ENCODE results near the gene SMNDC1. TPM values are rescaled to one million over a fixed set of nuclear protein-coding genes. Genes with fewer than 3 reads are reported as not detected.

Gene SMNDC1
- total RNA-seq, 4 donors from 2014 or later = 11.4 to 21.0 (median 15.3) TPM

DNA sequence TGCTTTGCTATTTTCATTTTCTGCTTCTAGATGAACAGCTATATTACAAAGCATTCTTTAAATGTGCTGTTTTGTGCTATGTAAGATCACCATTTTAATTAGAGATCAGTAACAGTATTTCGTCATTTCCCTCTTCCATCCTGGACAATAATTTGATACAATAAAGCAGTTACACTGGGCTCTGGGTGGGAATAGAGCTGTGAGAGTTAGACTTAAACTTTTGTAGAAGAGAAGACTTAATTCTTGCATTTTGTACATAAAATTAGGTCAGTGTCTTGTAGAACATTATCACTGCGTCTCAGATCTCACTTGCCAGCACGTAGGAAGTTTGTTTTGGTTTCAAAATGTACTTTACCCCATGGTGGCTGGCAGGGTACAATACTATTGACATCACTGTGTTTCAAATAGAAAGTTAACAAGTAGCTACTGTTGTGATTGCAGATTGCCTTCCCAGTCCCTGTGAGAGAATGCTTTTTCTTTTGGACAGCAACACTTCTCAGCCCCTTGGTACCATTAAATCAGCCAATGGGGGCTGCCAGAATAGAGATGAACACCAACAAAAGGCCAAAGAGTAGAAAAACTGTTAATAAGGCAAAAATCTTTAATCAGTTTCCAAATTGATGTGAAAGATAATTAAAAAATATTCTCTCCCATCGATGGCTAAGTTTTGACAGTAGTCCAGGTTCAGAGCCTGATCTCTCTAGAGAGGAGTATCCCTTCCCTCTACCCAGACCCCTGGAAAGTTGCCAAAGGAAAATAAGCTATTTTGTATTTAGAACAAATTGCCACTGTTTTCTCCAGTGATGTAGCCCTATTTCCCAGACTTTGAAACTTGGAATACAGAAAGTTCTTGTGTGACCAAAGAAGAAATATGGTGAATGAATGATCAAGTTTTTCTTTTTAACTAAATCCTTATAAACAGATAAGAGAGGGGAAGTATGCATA lies 35.1 kb downstream of the SMNDC1 start:
- no peaks in the 10 kb centered on the region for H3K36me3 ChIP-seq
- peak in 1 of 2 donors; percentile 44 for DNase-seq (ENCODE audit: low spot score in 2 of 2)
- peak overlapping the region; percentile 8 to 33 (median 24) for H3K4me3 ChIP-seq
- no peaks in the 10 kb centered on the region for H3K9me3 ChIP-seq
- 8 to 12% methylated on average over 4 of the region's 4 CpGs for WGBS, 2 donors
- H3K27me3 ChIP-seq = no peaks in the 10 kb centered on the region
- TF ChIP-seq EP300 (IDR thresholded peaks at IDR 0.05) = peak; percentile 67 to 83
- TF ChIP-seq, protein P1, sequence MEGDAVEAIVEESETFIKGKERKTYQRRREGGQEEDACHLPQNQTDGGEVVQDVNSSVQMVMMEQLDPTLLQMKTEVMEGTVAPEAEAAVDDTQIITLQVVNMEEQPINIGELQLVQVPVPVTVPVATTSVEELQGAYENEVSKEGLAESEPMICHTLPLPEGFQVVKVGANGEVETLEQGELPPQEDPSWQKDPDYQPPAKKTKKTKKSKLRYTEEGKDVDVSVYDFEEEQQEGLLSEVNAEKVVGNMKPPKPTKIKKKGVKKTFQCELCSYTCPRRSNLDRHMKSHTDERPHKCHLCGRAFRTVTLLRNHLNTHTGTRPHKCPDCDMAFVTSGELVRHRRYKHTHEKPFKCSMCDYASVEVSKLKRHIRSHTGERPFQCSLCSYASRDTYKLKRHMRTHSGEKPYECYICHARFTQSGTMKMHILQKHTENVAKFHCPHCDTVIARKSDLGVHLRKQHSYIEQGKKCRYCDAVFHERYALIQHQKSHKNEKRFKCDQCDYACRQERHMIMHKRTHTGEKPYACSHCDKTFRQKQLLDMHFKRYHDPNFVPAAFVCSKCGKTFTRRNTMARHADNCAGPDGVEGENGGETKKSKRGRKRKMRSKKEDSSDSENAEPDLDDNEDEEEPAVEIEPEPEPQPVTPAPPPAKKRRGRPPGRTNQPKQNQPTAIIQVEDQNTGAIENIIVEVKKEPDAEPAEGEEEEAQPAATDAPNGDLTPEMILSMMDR (IDR thresholded peaks at IDR 0.05) = no peak
- peaks cover 3 to 72% (median 41%) of the 10 kb centered on the region in 4 donors for H3K4me1 ChIP-seq
- peak overlapping the region; percentile 73 to 91 (median 82) for H3K27ac ChIP-seq

DNA sequence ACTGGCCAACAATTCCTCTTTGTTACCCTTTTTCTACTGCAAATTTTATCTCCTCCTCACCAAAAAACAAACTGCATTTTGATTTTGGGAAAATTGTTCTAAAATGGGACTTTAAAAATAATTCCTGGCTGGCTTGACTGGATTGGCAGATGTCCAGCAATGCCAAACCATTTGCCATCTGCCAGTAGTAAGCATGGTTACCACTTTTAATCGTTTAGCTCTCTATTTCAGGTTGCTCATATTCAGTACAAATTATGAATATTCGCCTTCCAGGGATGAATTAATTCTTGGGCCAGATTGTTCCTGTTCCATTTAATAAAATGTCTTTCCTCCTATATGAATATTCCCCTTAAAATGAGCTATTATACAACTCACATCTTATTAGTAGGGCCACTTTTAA lies 35.7 kb downstream of the SMNDC1 start:
- no peak for DNase-seq (ENCODE audit: low spot score in 2 of 2)
- 47 to 52% methylated on average over 2 of the region's 2 CpGs for WGBS, 2 donors
- peak overlapping the region; percentile 73 to 91 (median 82) for H3K27ac ChIP-seq
- H3K36me3 ChIP-seq = no peaks in the 10 kb centered on the region
- no peaks in the 10 kb centered on the region for H3K27me3 ChIP-seq
- peak overlapping the region in 2 of 4 donors; percentile 17 to 33 for H3K4me3 ChIP-seq
- peaks cover 3 to 65% (median 39%) of the 10 kb centered on the region in 4 donors for H3K4me1 ChIP-seq
- H3K9me3 ChIP-seq = no peaks in the 10 kb centered on the region
- no peak for TF ChIP-seq EP300 (IDR thresholded peaks at IDR 0.05)
- no peak for TF ChIP-seq POLR2A (IDR thresholded peaks at IDR 0.05)
- TF ChIP-seq, protein P1 (IDR thresholded peaks at IDR 0.05) = no peak

DNA sequence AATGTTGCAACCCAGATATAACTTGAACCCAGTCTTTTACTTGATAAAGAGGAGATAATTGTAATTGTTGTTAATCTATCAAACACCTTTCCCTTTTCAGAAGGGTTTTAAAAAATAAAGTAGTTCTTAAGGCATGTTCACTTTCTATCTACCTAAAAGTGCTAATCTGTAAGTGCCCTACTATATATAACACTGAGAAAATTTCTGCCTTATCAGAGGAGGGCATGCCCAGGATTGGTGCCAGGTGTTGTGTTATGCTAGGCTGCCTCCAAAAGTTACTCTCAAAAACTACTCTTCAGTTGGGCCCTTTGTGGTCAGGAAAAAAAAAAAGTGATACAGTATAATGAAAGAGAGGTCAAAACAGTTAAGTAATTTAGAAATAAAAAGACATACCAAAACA lies 36.3 kb downstream of the SMNDC1 start:
- H3K4me1 ChIP-seq = peaks cover under 1 to 65% (median 37%) of the 10 kb centered on the region in 4 donors
- no peaks in the 10 kb centered on the region for H3K36me3 ChIP-seq
- no peak for DNase-seq (ENCODE audit: low spot score in 2 of 2)
- H3K9me3 ChIP-seq = no peaks in the 10 kb centered on the region
- no peak overlapping the region for H3K4me3 ChIP-seq
- H3K27ac ChIP-seq = peak overlapping the region in 3 of 4 donors; percentile 9 to 91 (median 73)
- no peaks in the 10 kb centered on the region for H3K27me3 ChIP-seq
- TF ChIP-seq, protein P1 (IDR thresholded peaks at IDR 0.05) = no peak
- TF ChIP-seq EP300 (IDR thresholded peaks at IDR 0.05) = no peak
- TF ChIP-seq POLR2A (IDR thresholded peaks at IDR 0.05) = no peak

DNA sequence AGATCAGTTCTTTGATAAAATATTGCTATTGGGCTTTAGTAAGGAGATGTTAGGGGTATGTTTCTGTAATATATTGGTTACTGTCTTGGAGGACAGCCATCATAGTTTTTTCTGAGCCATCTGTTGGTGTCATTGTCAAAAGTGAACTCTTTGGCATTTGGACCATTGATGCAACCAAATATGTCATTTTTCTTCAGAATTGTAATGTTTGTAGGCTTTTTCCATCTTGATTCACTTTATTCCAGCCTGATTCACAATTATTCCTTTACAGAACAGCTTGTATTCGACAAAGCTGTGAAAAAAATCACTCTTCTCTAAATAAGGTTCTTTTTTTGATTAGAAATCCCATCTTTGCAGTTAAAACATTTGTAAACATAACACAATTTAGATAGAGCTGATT lies 37.4 kb downstream of the SMNDC1 start:
- H3K36me3 ChIP-seq = no peaks in the 10 kb centered on the region
- H3K27me3 ChIP-seq = no peaks in the 10 kb centered on the region
- H3K4me3 ChIP-seq = no peak overlapping the region
- 90 to 91% methylated on average over 1 of the region's 1 CpG for WGBS, 2 donors
- H3K27ac ChIP-seq = peak overlapping the region in 2 of 4 donors; percentile 9 to 91
- TF ChIP-seq, protein P1 (IDR thresholded peaks at IDR 0.05) = no peak
- TF ChIP-seq EP300 (IDR thresholded peaks at IDR 0.05) (no peak), POLR2A (IDR thresholded peaks at IDR 0.05) (no peak)
- peaks cover 0 to 71% (median 33%) of the 10 kb centered on the region in 4 donors for H3K4me1 ChIP-seq
- no peaks in the 10 kb centered on the region for H3K9me3 ChIP-seq
- DNase-seq (ENCODE audit: low spot score in 2 of 2) = no peak

DNA sequence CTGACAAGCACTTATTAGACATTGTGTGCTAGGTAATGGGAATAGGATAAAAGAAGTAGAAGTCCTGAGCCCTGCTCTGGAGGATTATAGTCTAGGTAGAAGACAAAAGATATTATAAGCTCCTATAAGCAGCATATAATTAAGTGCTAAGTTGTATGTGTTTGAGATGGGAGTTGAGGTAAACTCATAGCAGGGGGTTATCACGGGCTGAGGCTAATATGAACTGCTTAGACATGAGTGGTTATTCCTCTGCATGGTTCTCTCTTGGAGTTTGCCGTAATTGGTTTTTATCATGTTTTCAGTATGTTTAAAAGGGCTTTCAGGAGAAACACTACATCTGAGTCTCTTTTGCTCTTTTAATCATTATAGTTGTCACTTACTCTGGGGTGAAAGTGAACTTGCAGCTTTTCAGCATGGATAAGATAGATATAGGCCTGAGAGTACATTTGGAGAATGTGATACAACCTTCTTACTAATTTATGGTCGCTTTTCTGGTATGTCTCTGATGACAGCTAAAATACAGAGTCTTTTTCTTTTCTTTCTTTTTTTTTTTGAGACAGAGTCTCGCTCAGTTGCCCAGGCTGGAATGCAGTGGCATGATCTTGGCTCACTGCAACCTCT lies 39.0 kb downstream of the SMNDC1 start:
- no peak overlapping the region for H3K4me3 ChIP-seq
- no peaks in the 10 kb centered on the region for H3K9me3 ChIP-seq
- H3K36me3 ChIP-seq = no peaks in the 10 kb centered on the region
- DNase-seq (ENCODE audit: low spot score in 2 of 2) = no peak
- no peak overlapping the region for H3K27ac ChIP-seq
- no peaks in the 10 kb centered on the region for H3K27me3 ChIP-seq
- WGBS, 2 donors = 93 to 97% methylated on average over 4 of the region's 4 CpGs
- TF ChIP-seq EP300 (IDR thresholded peaks at IDR 0.05) (no peak), POLR2A (IDR thresholded peaks at IDR 0.05) (no peak)
- TF ChIP-seq, protein P1 (IDR thresholded peaks at IDR 0.05) = no peak
- H3K4me1 ChIP-seq = peaks cover 0 to 73% (median 32%) of the 10 kb centered on the region in 4 donors

Measured in tibial nerve (tissue), 4 donors.